C4-2B (cell line): ENCODE data around the gene MYH4.

ENCODE experiments used
- ZFX ChIP-seq: fragments of 450-650 bp; IDR thresholded peaks from 2 replicates; pipeline ENCODE4 v1.6.1; 2017
- TF ChIP-seq, protein P1 (sequence below): fragments of 450-650 bp; conservative IDR thresholded peaks from 2 replicates; pipeline ENCODE4 v1.5.1; 2017; ENCODE audit warnings: mild to moderate bottlenecking

DNA sequence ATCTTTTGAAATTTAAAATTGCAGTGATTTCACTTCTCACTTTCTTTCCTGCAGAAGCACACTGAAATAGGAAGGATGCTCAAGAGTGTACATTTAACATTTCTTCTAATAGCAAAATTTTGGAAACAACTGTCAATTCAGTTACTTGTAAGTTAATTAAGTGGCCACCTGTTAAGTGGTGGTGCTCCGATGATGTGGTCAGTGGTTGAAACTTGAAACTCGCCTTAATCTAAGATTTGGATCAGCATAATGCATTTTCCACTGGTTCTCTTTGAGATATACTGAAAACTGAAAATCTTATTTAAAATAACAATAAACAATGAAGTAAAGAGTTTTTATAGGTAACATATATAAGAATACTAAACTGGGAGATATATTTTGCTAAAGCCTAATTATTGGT is 40.6 kb downstream of the MYH4 start:
- TF ChIP-seq, protein P1, sequence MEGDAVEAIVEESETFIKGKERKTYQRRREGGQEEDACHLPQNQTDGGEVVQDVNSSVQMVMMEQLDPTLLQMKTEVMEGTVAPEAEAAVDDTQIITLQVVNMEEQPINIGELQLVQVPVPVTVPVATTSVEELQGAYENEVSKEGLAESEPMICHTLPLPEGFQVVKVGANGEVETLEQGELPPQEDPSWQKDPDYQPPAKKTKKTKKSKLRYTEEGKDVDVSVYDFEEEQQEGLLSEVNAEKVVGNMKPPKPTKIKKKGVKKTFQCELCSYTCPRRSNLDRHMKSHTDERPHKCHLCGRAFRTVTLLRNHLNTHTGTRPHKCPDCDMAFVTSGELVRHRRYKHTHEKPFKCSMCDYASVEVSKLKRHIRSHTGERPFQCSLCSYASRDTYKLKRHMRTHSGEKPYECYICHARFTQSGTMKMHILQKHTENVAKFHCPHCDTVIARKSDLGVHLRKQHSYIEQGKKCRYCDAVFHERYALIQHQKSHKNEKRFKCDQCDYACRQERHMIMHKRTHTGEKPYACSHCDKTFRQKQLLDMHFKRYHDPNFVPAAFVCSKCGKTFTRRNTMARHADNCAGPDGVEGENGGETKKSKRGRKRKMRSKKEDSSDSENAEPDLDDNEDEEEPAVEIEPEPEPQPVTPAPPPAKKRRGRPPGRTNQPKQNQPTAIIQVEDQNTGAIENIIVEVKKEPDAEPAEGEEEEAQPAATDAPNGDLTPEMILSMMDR = no peak
- no peak for TF ChIP-seq ZFX
